IMR-90 (cell line): ENCODE data around the gene KLF2. TPM values are rescaled to one million over a fixed set of nuclear protein-coding genes. Genes with fewer than 3 reads are reported as not detected.

Experiments
- ATAC-seq: fragments of 200-7000 bp; cut with Tn5 transposase; 2 replicates; pipeline ENCODE4 v1.9.1; 2020; ENCODE audit warnings: low read depth, mild to moderate bottlenecking, moderate library complexity
- BruUV-seq: library from RNA; stranded (reverse); fragments of 400-500 nt; replicated peaks from 2 replicates; lab custom pipeline; 2021; lab: Mats Ljungman, UMichigan
- CTCF ChIA-PET: fragments of 300-600 bp; formaldehyde crosslinking; extraction: SDS; loops from one replicate; lab custom pipeline; 2021; ENCODE audit warnings: antibody characterized with exemption; lab: Yijun Ruan, JAX
- POLR2A ChIA-PET: fragments of 300-600 bp; sonication (Branson Sonifier 250); formaldehyde crosslinking; loops from one replicate; lab custom pipeline; 2022; ENCODE audit warnings: antibody characterized with exemption; ENCODE audit not compliant: unreplicated experiment; lab: Charles Lee
- DNase-seq: peaks from one replicate; pipeline ENCODE4 v3.0.0; 2013
- H2AFZ ChIP-seq: replicated peaks from 2 replicates; pipeline ENCODE3; 2013; ENCODE audit warnings: low read length, mild to moderate bottlenecking; ENCODE audit not compliant: poor library complexity
- H2AK5ac ChIP-seq: 2 replicates; pipeline ENCODE4 v1.6.1; 2013; ENCODE audit warnings: low read depth, low read length, inconsistent platforms
- H2AK9ac ChIP-seq: replicated peaks from 2 replicates; pipeline ENCODE3; 2013; ENCODE audit warnings: mild to moderate bottlenecking, low read depth, low read length, moderate library complexity; ENCODE audit not compliant: poor library complexity
- H2BK120ac ChIP-seq: 2 replicates; pipeline ENCODE4 v1.6.1; 2013; ENCODE audit warnings: low read depth, low read length, inconsistent platforms
- H2BK15ac ChIP-seq: 3 replicates; pipeline ENCODE4 v1.6.1; 2013; ENCODE audit warnings: low read depth, low read length, inconsistent platforms
- H2BK20ac ChIP-seq: 2 replicates; pipeline ENCODE4 v1.6.1; 2013; ENCODE audit warnings: low read depth, mild to moderate bottlenecking, inconsistent platforms, low read length, moderate library complexity
- H2BK5ac ChIP-seq: 2 replicates; pipeline ENCODE4 v1.6.1; 2013; ENCODE audit warnings: mild to moderate bottlenecking, low read depth, low read length, inconsistent platforms; ENCODE audit not compliant: poor library complexity, severe bottlenecking
- H3K14ac ChIP-seq: replicated peaks from 2 replicates; pipeline ENCODE4 v1.6.1; 2013; ENCODE audit warnings: low read depth, low read length, inconsistent platforms
- H3K18ac ChIP-seq: 2 replicates; pipeline ENCODE4 v1.6.1; 2013; ENCODE audit warnings: low read depth, low read length, control low read depth
- H3K23ac ChIP-seq: 2 replicates; pipeline ENCODE4 v1.6.1; 2013; ENCODE audit warnings: low read depth, low read length, inconsistent platforms
- H3K27ac ChIP-seq: 2 replicates; pipeline ENCODE4 v1.5.1; 2013; ENCODE audit warnings: mild to moderate bottlenecking, control low read depth, low read length; ENCODE audit not compliant: insufficient read depth
- H3K27me3 ChIP-seq: 2 replicates; pipeline ENCODE4 v1.6.1; 2013; ENCODE audit warnings: low read length; ENCODE audit not compliant: control insufficient read depth, insufficient read depth
- H3K36me3 ChIP-seq: 2 replicates; pipeline ENCODE4 v1.6.1; 2013; ENCODE audit warnings: low read length, mixed read lengths; ENCODE audit not compliant: control insufficient read depth, insufficient read depth
- H3K4ac ChIP-seq: 2 replicates; pipeline ENCODE4 v1.6.1; 2013; ENCODE audit warnings: low read depth, low read length, inconsistent platforms
- H3K4me1 ChIP-seq: 2 replicates; pipeline ENCODE4 v1.6.1; 2013; ENCODE audit warnings: low read length, mixed read lengths; ENCODE audit not compliant: control insufficient read depth, insufficient read depth
- H3K4me2 ChIP-seq: 2 replicates; pipeline ENCODE4 v1.6.1; 2013; ENCODE audit warnings: low read depth, mild to moderate bottlenecking, control low read depth, low read length, moderate library complexity
- H3K4me3 ChIP-seq: 2 replicates; pipeline ENCODE4 v1.5.1; 2013; ENCODE audit warnings: low read depth, mild to moderate bottlenecking, control low read depth, low read length, moderate library complexity; ENCODE audit not compliant: insufficient read depth
- H3K56ac ChIP-seq: 2 replicates; pipeline ENCODE4 v1.6.1; 2013; ENCODE audit warnings: low read length, inconsistent platforms; ENCODE audit not compliant: insufficient read depth; ENCODE audit errors: extremely low read depth
- H3K79me1 ChIP-seq, 2 experiments: 2 replicates each; pipeline ENCODE4 v1.6.1; 2013; ENCODE audit warnings: low read length in 2 of 2, inconsistent platforms in 1 of 2, low read depth in 1 of 2
- H3K9ac ChIP-seq: 2 replicates; pipeline ENCODE4 v1.6.1; 2013; ENCODE audit warnings: low read depth, low read length, control low read depth
- H3K9me1 ChIP-seq: 2 replicates; pipeline ENCODE4 v1.6.1; 2013; ENCODE audit warnings: low read length, inconsistent platforms; ENCODE audit not compliant: insufficient read depth
- H3K9me3 ChIP-seq: 2 replicates; pipeline ENCODE4 v1.6.1; 2013; ENCODE audit warnings: low read length; ENCODE audit not compliant: control insufficient read depth, insufficient read depth
- H4K20me1 ChIP-seq: 2 replicates; pipeline ENCODE4 v1.6.1; 2013; ENCODE audit warnings: low read length, inconsistent platforms; ENCODE audit not compliant: insufficient read depth
- H4K5ac ChIP-seq: 2 replicates; pipeline ENCODE4 v1.6.1; 2013; ENCODE audit warnings: mild to moderate bottlenecking, low read depth, low read length, control low read depth
- H4K8ac ChIP-seq, 2 experiments: 2 replicates each; pipeline ENCODE4 v1.6.1; 2013; ENCODE audit warnings: low read depth in 2 of 2, low read length in 2 of 2, control low read depth in 1 of 2, inconsistent platforms in 1 of 2
- H4K91ac ChIP-seq: 2 replicates; pipeline ENCODE4 v1.6.1; 2013; ENCODE audit warnings: low read depth, low read length, inconsistent platforms; ENCODE audit not compliant: insufficient read depth
- SMC3 ChIP-seq: fragments of 150-350 bp; IDR thresholded peaks from 2 replicates; pipeline ENCODE4 v1.6.1; 2016; ENCODE audit warnings: low read depth, mild to moderate bottlenecking, antibody characterized with exemption, low read length, moderate library complexity
- WGBS, 2 experiments: methylation state at CpG; one replicate each; pipeline versions ENCODE4 v1.1.5 to v1.1.7; 2013; ENCODE audit warnings: missing lambda C conversion rate in 2 of 2; ENCODE audit not compliant: insufficient read length in 1 of 2; ENCODE audit errors: extremely low coverage in 2 of 2; 5-methylcytosine and 5-hydroxymethylcytosine counted together
- dilution Hi-C: fragments of 300-500 bp; cut with HindIII; formaldehyde crosslinking; loops from one replicate; pipeline ENCODE4 v1.14.3; 2018; ENCODE audit warnings: low sequenced_read_pairs; ENCODE audit not compliant: unreplicated experiment
- in situ Hi-C: fragments of 300-500 bp; cut with MboI; formaldehyde crosslinking; loops from 3 replicates; pipeline ENCODE4 v1.14.3; 2019; ENCODE audit warnings: low sequenced_read_pairs, inconsistent platforms, mixed read lengths
- intact Hi-C: fragments of 100-400 bp; cut with micrococcal nuclease; formaldehyde crosslinking; loops from 2 replicates; pipeline ENCODE4 v1.10.0; 2022
- polyA plus RNA-seq, 3 experiments: library from polyadenylated mRNA; depleted of rRNA; stranded (reverse); fragments of >200 nt; gene quantifications; 2 replicates each; pipeline ENCODE4 v1.2.3, GENCODE V29; 2012; ENCODE audit warnings: low replicate concordance in 1 of 3
- total RNA-seq: library from RNA; depleted of rRNA; stranded (reverse); fragments of >200 nt; gene quantifications from 2 replicates; pipeline ENCODE4 v1.2.3, GENCODE V29; 2012

The KLF2 gene
- total and polyA plus RNA-seq, 2 of the 4 experiments (the other 2 are of a cell fraction), result 1.1 to 34.4 TPM

DNA sequence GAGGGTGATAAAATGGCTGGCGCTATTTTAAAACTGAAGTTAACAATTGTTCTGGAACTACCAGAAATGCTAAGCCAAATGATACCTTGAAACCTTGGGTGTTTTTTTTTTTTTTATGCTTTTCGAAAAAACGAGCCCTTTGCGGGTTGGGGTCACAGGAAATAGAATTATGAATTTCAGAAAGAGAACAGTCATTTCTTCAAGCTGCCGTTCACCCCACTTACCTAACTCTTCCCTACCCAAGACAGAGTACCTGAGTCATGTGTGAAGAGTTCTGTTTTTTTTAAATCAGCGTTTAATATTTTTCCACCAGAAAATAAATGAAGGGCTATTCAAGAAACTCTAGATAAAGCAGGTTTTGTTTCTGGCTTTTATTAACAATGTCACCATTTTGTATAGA is 35.3 kb downstream of the KLF2 start:
- H3K36me3 ChIP-seq, result peaks cover 8% of the 10 kb centered on the region; the same call in 1 of the 2 replicates

More for the DNA sequence above, 35.3 kb downstream of the KLF2 start:
- Histone ChIP-seq H2BK5ac (no peak overlapping the region), H3K4me2 (no peak overlapping the region), H3K56ac (no peak overlapping the region), H3K9ac (no peak overlapping the region), H3K4me3 (no peak overlapping the region), H3K27ac (no peak overlapping the region), H2AK9ac (no peak overlapping the region), H3K27me3 (no peaks in the 10 kb centered on the region), H3K23ac (no peak overlapping the region), H3K14ac (no peak overlapping the region), H3K4me1 (no peaks in the 10 kb centered on the region), H4K8ac (no peak overlapping the region), H3K4ac (no peak overlapping the region), H2BK15ac (no peak overlapping the region), H4K5ac (no peak overlapping the region), H2AFZ (no peak overlapping the region), H3K9me1 (no peaks in the 10 kb centered on the region), H4K20me1 (no peaks in the 10 kb centered on the region), H2BK120ac (no peak overlapping the region), H4K91ac (no peak overlapping the region), H2AK5ac (no peak overlapping the region), H3K18ac (no peak overlapping the region), H3K9me3 (no peaks in the 10 kb centered on the region), H3K79me1 (no peaks in the 10 kb centered on the region), H2BK20ac (no peak overlapping the region)
- no CpG with 5 or more reads among the region's 6 CpGs for WGBS, 2 experiments
- DNase-seq (no peak), ATAC-seq (no peak)
- intact Hi-C loops (no loop called here), in situ Hi-C loops (no loop called here), dilution Hi-C loops (no loop called here)
- CTCF ChIA-PET, result no interaction called here
- POLR2A ChIA-PET, result no interaction called here
- no peak for TF ChIP-seq SMC3
- BruUV-seq, result no TSS peak
